ENCODE data around the gene ARHGEF38.

DNA sequence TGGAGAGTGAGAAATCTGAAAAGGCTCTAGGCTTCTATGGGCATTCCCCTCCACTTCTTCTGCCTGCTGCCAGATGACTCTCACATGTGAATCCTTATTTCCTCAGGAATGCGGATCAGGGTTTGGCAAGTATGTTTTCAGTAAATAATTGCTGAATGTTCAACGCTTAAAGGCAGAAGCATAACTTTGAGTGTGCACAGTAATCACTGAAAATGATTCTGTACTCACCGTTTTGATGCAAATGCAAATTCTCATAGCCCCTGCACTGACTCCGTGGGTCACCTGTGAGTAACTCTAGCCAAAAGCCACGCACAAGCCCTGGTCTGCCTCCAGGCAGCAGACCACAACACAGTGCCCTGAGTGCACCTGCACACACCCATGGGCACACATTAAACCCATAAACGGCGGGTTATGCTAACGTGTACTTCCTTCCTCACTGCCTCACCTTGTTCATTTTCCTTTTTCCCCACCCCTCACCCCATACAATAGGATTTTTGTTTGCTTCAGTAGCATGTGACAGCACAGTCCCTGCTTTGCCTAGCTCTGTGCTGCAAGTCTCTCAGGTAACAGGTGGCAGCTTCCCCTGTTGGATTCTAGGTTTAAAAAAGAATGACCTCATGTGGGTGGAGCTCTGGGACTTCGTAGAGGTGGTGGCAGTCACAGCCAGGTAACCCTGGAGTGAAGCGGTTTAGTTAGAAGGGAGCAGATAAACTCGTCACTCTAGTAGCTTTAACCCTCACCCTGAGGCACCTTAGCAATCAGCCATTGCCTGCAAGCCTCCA is at the start of gene ARHGEF38:
- TF ChIP-seq, protein P1, sequence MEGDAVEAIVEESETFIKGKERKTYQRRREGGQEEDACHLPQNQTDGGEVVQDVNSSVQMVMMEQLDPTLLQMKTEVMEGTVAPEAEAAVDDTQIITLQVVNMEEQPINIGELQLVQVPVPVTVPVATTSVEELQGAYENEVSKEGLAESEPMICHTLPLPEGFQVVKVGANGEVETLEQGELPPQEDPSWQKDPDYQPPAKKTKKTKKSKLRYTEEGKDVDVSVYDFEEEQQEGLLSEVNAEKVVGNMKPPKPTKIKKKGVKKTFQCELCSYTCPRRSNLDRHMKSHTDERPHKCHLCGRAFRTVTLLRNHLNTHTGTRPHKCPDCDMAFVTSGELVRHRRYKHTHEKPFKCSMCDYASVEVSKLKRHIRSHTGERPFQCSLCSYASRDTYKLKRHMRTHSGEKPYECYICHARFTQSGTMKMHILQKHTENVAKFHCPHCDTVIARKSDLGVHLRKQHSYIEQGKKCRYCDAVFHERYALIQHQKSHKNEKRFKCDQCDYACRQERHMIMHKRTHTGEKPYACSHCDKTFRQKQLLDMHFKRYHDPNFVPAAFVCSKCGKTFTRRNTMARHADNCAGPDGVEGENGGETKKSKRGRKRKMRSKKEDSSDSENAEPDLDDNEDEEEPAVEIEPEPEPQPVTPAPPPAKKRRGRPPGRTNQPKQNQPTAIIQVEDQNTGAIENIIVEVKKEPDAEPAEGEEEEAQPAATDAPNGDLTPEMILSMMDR (IDR thresholded peaks at IDR 0.05; ENCODE audit: insufficient read depth, low read length), result no peak
- TF ChIP-seq GABPA (IDR thresholded peaks at IDR 0.05; ENCODE audit: low read depth), result no peak
- no peak for TF ChIP-seq REST (IDR thresholded peaks at IDR 0.05; ENCODE audit: insufficient replicate concordance, low read depth)
- TF ChIP-seq POLR2AphosphoS5 (IDR thresholded peaks at IDR 0.05; ENCODE audit: low read depth), result no peak
- no peak for TF ChIP-seq SPI1 (IDR thresholded peaks at IDR 0.05; ENCODE audit: borderline replicate concordance, low read depth)

Data from HL-60 (cell line).